MM.1S (cell line): ENCODE results near the gene TNFRSF12A.

Experiments
- DNase-seq: peaks from one replicate; pipeline ENCODE4 v3.0.0-alpha.2; 2015
- H2AFZ ChIP-seq: fragments of 300-600 bp; sonication (generic); 2 replicates; pipeline ENCODE4 v1.6.0; 2016; ENCODE audit warnings: antibody characterized with exemption, low read length
- H3F3A ChIP-seq: fragments of 300-600 bp; sonication (generic); 2 replicates; pipeline ENCODE4 v1.6.1; 2016; ENCODE audit warnings: mild to moderate bottlenecking, antibody characterized with exemption, low read length, moderate library complexity, mixed read lengths; ENCODE audit not compliant: insufficient read depth
- H3K27ac ChIP-seq: fragments of 300-600 bp; sonication (generic); 2 replicates; pipeline ENCODE4 v1.5.1; 2016; ENCODE audit warnings: mild to moderate bottlenecking, low read length
- H3K27me3 ChIP-seq: fragments of 300-600 bp; sonication (generic); replicated peaks from 2 replicates; pipeline ENCODE4 v1.6.0; 2016; ENCODE audit warnings: low read length; ENCODE audit not compliant: insufficient read depth
- H3K36me3 ChIP-seq: fragments of 300-600 bp; sonication (generic); replicated peaks from 2 replicates; pipeline ENCODE4 v1.6.1; 2016; ENCODE audit warnings: mild to moderate bottlenecking, low read length, mixed read lengths; ENCODE audit not compliant: insufficient read depth
- H3K4me1 ChIP-seq: fragments of 300-600 bp; sonication (generic); 2 replicates; pipeline ENCODE4 v1.6.1; 2016; ENCODE audit warnings: low read length, mixed read lengths
- H3K4me2 ChIP-seq: fragments of 300-600 bp; sonication (generic); 2 replicates; pipeline ENCODE4 v1.6.0; 2016; ENCODE audit warnings: low read depth, low read length
- H3K4me3 ChIP-seq: fragments of 300-600 bp; sonication (generic); 2 replicates; pipeline ENCODE4 v1.5.1; 2016; ENCODE audit warnings: low read length, mixed read lengths
- H3K79me2 ChIP-seq: fragments of 300-600 bp; sonication (generic); 2 replicates; pipeline ENCODE4 v1.6.1; 2016; ENCODE audit warnings: mixed run types, low read length, mixed read lengths
- H3K9ac ChIP-seq: fragments of 300-600 bp; sonication (generic); 2 replicates; pipeline ENCODE4 v1.6.1; 2016; ENCODE audit warnings: low read length, mixed read lengths
- H3K9me2 ChIP-seq: fragments of 300-600 bp; sonication (generic); replicated peaks from 2 replicates; pipeline ENCODE4 v1.6.1; 2016; ENCODE audit warnings: mild to moderate bottlenecking, low read length, mixed read lengths; ENCODE audit not compliant: insufficient read depth
- H3K9me3 ChIP-seq: fragments of 300-600 bp; sonication (generic); replicated peaks from 2 replicates; pipeline ENCODE4 v1.6.1; 2016; ENCODE audit warnings: mild to moderate bottlenecking, low read length, mixed read lengths; ENCODE audit not compliant: insufficient read depth
- H4K20me1 ChIP-seq: fragments of 300-600 bp; sonication (generic); 2 replicates; pipeline ENCODE4 v1.6.1; 2016; ENCODE audit warnings: mild to moderate bottlenecking, low read length, moderate library complexity, mixed read lengths; ENCODE audit not compliant: insufficient read depth
- EZH2 ChIP-seq: fragments of 300-600 bp; sonication (generic); optimal IDR thresholded peaks from 2 replicates; pipeline ENCODE3; 2017; ENCODE audit warnings: low read depth, mild to moderate bottlenecking, antibody characterized with exemption, low read length, mixed read lengths
- EZH2phosphoT487 ChIP-seq: fragments of 300-600 bp; sonication (generic); IDR thresholded peaks from 2 replicates; pipeline ENCODE4 v1.6.1; 2018; ENCODE audit warnings: antibody characterized with exemption, low read length
- TF ChIP-seq, protein P1 (sequence below): fragments of 300-600 bp; sonication (generic); IDR thresholded peaks from 2 replicates; pipeline ENCODE4 v1.5.1; 2016; ENCODE audit warnings: antibody characterized with exemption, low read length, mixed read lengths

The TNFRSF12A gene

DNA sequence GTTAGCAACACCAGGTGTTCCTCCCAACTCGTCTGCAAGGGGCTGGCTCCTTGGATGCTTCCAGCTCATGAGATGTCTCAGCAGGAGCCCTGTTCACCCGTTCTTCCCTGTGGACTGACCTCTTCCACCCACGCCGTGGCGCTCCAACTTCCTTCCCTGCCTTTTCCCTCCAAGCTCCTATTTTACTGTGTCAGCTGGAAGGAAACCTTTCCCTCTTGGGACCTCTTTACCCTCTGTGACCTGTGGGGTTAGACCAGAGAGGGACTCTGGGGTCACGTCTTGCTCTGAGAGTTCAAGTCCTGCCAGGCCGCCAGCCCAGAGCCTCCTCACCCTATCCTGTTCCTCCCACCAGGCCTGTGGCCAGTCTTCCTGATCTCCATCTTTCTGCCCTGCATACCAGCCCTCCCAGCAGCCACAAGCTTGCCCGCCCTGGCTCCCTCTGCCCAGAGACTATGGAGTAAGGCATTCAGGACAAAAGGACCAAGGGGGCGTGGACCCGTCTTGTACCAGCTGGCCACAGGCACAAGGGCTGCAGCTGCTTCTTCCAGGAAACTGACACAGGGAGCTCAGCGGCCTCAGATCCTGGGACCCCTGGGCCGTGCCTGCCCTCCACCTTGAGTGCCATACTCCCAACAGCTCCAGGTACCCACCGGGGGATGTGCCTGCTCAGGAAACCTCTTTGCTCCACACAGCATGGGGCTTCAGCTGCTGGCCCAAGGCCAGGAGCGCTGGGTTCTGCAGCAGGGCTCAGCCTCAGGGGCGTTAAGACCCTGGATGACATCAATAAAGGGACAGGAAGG, 48.0 kb upstream of the TNFRSF12A start:
- DNase-seq, result no peak
- H4K20me1 ChIP-seq, result no peaks in the 10 kb centered on the region
- no peaks in the 10 kb centered on the region for H3K9me3 ChIP-seq
- peaks cover 33% of the 10 kb centered on the region for H3K79me2 ChIP-seq
- no peaks in the 10 kb centered on the region for H3K9me2 ChIP-seq
- H3K4me3 ChIP-seq, result no peak overlapping the region
- no peak overlapping the region for H3K9ac ChIP-seq
- no peak overlapping the region for H2AFZ ChIP-seq
- no peaks in the 10 kb centered on the region for H3K27me3 ChIP-seq
- no peak overlapping the region for H3K4me2 ChIP-seq
- H3K27ac ChIP-seq, result no peak overlapping the region
- peaks cover 6% of the 10 kb centered on the region for H3K4me1 ChIP-seq
- TF ChIP-seq EZH2, result no peak
- TF ChIP-seq, protein P1, sequence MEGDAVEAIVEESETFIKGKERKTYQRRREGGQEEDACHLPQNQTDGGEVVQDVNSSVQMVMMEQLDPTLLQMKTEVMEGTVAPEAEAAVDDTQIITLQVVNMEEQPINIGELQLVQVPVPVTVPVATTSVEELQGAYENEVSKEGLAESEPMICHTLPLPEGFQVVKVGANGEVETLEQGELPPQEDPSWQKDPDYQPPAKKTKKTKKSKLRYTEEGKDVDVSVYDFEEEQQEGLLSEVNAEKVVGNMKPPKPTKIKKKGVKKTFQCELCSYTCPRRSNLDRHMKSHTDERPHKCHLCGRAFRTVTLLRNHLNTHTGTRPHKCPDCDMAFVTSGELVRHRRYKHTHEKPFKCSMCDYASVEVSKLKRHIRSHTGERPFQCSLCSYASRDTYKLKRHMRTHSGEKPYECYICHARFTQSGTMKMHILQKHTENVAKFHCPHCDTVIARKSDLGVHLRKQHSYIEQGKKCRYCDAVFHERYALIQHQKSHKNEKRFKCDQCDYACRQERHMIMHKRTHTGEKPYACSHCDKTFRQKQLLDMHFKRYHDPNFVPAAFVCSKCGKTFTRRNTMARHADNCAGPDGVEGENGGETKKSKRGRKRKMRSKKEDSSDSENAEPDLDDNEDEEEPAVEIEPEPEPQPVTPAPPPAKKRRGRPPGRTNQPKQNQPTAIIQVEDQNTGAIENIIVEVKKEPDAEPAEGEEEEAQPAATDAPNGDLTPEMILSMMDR, result no peak
- no peak for TF ChIP-seq EZH2phosphoT487
- peaks cover 19% of the 10 kb centered on the region for H3F3A ChIP-seq
- no peaks in the 10 kb centered on the region; the same call in 1 of the 2 replicates for H3K36me3 ChIP-seq

DNA sequence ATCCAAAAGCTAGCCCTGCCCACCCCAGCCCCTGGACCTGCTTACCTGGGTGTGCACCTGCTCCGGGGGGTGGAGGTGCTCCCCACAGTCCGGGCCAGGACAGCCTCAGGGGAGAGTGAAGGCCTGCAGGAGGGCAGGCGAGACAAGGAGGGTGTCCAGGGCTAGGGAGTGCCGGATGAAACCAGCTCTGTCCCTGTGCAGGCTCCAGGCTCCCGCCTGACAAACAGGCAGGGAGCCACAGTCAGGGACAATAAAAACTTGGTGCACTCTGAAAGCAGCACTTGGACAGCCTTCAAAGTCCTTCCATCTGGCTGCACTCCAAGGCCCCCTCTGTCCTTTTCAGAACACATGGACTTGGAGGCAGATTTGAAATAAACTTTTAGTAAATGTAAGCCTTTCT, 47.1 kb upstream of the TNFRSF12A start:
- Histone ChIP-seq H3K9ac (no peak overlapping the region), H3F3A (peaks cover 19% of the 10 kb centered on the region), H3K9me3 (no peaks in the 10 kb centered on the region), H3K27ac (no peak overlapping the region), H3K4me1 (peaks cover 6% of the 10 kb centered on the region), H3K4me2 (no peak overlapping the region), H4K20me1 (no peaks in the 10 kb centered on the region), H3K4me3 (no peak overlapping the region), H3K27me3 (no peaks in the 10 kb centered on the region), H3K79me2 (peaks cover 41% of the 10 kb centered on the region), H3K36me3 (no peaks in the 10 kb centered on the region; the same call in 1 of the 2 replicates), H3K9me2 (no peaks in the 10 kb centered on the region), H2AFZ (no peak overlapping the region)
- no peak for TF ChIP-seq EZH2phosphoT487
- no peak for TF ChIP-seq EZH2
- TF ChIP-seq, protein P1, result no peak
- DNase-seq, result no peak

DNA sequence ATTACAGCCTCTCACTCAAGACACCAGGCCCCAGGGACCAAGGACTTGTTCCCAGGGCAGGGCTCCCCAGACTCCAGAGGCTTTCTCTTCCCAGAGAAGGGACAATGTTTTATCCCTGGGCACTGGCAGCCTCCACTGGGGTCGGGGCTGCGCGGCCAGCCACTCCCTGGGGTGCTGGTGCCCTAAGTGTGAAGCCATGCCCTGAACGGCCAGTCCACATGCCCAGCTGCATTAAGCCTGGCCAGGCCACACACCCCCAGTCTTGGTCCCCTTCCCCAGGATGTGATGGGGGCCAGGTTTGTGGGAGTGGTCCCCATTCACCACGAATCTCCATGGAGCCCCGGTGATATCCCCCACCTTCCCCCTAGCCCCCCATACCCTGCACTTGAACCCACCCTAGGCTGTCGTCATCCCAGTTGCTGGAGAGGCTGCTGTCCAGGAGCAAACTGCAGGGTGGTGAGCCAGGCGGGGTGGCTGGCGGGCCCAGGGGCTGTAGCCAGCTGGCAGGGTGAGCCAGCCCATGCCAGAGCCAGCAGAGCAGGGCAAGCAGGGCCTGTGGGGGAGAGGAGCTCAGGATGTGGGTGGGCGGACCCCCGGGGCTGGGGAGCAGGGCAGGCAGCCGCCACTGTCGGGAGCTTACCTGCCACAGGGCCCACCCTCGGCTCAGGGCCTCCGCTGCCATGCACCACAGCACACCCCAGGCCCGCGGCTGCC, 46.4 kb upstream of the TNFRSF12A start:
- Histone ChIP-seq H2AFZ (no peak overlapping the region), H3K4me2 (no peak overlapping the region), H3K27ac (no peak overlapping the region), H3K9ac (no peak overlapping the region), H3K4me1 (no peaks in the 10 kb centered on the region), H3F3A (peaks cover 19% of the 10 kb centered on the region), H4K20me1 (no peaks in the 10 kb centered on the region), H3K9me3 (no peaks in the 10 kb centered on the region), H3K9me2 (no peaks in the 10 kb centered on the region), H3K36me3 (no peaks in the 10 kb centered on the region; the same call in 1 of the 2 replicates), H3K27me3 (no peaks in the 10 kb centered on the region), H3K79me2 (peaks cover 45% of the 10 kb centered on the region), H3K4me3 (no peak overlapping the region)
- DNase-seq, result no peak
- TF ChIP-seq, protein P1, result no peak
- TF ChIP-seq EZH2phosphoT487 (no peak), EZH2 (no peak)
